WTC11 (cell line): ENCODE measurements around the gene HCRTR1.

Experiments
- CBFB ChIP-seq: sonication (generic); formaldehyde crosslinking; IDR thresholded peaks from 2 replicates; pipeline ENCODE4 v1.8.1; 2022; ENCODE audit warnings: mild to moderate bottlenecking, low read depth, missing genetic modification reagents
- CTCF ChIP-seq: fragments of 200-600 bp; IDR thresholded peaks from 2 replicates; pipeline ENCODE4 v1.8.0; 2022; ENCODE audit warnings: antibody characterized with exemption
- ETV6 ChIP-seq: sonication (generic); formaldehyde crosslinking; IDR thresholded peaks from 2 replicates; pipeline ENCODE4 v1.8.1; 2022; ENCODE audit warnings: mild to moderate bottlenecking, missing genetic modification reagents
- FOXJ3 ChIP-seq: sonication (generic); formaldehyde crosslinking; IDR thresholded peaks from 2 replicates; pipeline ENCODE4 v1.9.0; 2021; ENCODE audit warnings: missing genetic modification reagents, mild to moderate bottlenecking, borderline replicate concordance
- JUN ChIP-seq: sonication (generic); formaldehyde crosslinking; IDR thresholded peaks from 2 replicates; pipeline ENCODE4 v1.8.0; 2023; ENCODE audit warnings: mild to moderate bottlenecking, missing genetic modification reagents
- KAT7 ChIP-seq: sonication (generic); formaldehyde crosslinking; IDR thresholded peaks from 2 replicates; pipeline ENCODE4 v1.8.1; 2023; ENCODE audit warnings: missing genetic modification reagents, mild to moderate bottlenecking, borderline replicate concordance
- MAX ChIP-seq: sonication (generic); formaldehyde crosslinking; IDR thresholded peaks from 2 replicates; pipeline ENCODE4 v1.8.0; 2022; ENCODE audit warnings: mild to moderate bottlenecking, missing genetic modification reagents
- MYBL2 ChIP-seq: sonication (generic); formaldehyde crosslinking; IDR thresholded peaks from 2 replicates; pipeline ENCODE4 v1.8.1; 2023; ENCODE audit warnings: mild to moderate bottlenecking, moderate library complexity, missing genetic modification reagents
- TCF7 ChIP-seq: sonication (generic); formaldehyde crosslinking; IDR thresholded peaks from 2 replicates; pipeline ENCODE4 v1.8.0; 2022; ENCODE audit warnings: mild to moderate bottlenecking, low read depth, missing genetic modification reagents, moderate library complexity
- TEAD4 ChIP-seq: sonication (generic); formaldehyde crosslinking; IDR thresholded peaks from 2 replicates; pipeline ENCODE4 v1.8.0; 2022; ENCODE audit warnings: mild to moderate bottlenecking, missing genetic modification reagents
- ZNF532 ChIP-seq: fragments of 250-450 bp; sonication (Bioruptor Pico); IDR thresholded peaks from 2 replicates; pipeline ENCODE4 v1.9.0; 2021; ENCODE audit warnings: mild to moderate bottlenecking, borderline replicate concordance
- TF ChIP-seq, protein P1 (sequence below): sonication (generic); formaldehyde crosslinking; IDR thresholded peaks from 2 replicates; pipeline ENCODE4 v1.8.1; 2023; ENCODE audit warnings: mild to moderate bottlenecking, missing genetic modification reagents, moderate library complexity
- TF ChIP-seq, protein P2 (sequence below): sonication (generic); formaldehyde crosslinking; IDR thresholded peaks from 2 replicates; pipeline ENCODE4 v1.8.1; 2023; ENCODE audit warnings: mild to moderate bottlenecking, missing genetic modification reagents, moderate library complexity
- TF ChIP-seq, protein P3 (sequence below): sonication (generic); formaldehyde crosslinking; IDR thresholded peaks from 2 replicates; pipeline ENCODE4 v1.8.1; 2022; ENCODE audit warnings: low read depth, missing genetic modification reagents, borderline replicate concordance

- TF ChIP-seq CTCF (no peak), ETV6 (CRISPR knock-in tag) (no peak), ZNF532 (CRISPR knock-in tag) (no peak), MAX (CRISPR knock-in tag) (no peak), CBFB (CRISPR knock-in tag) (no peak), TEAD4 (CRISPR knock-in tag) (no peak), FOXJ3 (CRISPR knock-in tag) (no peak), TCF7 (CRISPR knock-in tag) (no peak), KAT7 (CRISPR knock-in tag) (no peak), JUN (no peak), MYBL2 (no peak)
- TF ChIP-seq, protein P1, sequence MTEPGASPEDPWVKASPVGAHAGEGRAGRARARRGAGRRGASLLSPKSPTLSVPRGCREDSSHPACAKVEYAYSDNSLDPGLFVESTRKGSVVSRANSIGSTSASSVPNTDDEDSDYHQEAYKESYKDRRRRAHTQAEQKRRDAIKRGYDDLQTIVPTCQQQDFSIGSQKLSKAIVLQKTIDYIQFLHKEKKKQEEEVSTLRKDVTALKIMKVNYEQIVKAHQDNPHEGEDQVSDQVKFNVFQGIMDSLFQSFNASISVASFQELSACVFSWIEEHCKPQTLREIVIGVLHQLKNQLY (CRISPR knock-in tag) = no peak
- TF ChIP-seq, protein P2, sequence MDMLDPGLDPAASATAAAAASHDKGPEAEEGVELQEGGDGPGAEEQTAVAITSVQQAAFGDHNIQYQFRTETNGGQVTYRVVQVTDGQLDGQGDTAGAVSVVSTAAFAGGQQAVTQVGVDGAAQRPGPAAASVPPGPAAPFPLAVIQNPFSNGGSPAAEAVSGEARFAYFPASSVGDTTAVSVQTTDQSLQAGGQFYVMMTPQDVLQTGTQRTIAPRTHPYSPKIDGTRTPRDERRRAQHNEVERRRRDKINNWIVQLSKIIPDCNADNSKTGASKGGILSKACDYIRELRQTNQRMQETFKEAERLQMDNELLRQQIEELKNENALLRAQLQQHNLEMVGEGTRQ (CRISPR knock-in tag) = no peak
- TF ChIP-seq, protein P3, sequence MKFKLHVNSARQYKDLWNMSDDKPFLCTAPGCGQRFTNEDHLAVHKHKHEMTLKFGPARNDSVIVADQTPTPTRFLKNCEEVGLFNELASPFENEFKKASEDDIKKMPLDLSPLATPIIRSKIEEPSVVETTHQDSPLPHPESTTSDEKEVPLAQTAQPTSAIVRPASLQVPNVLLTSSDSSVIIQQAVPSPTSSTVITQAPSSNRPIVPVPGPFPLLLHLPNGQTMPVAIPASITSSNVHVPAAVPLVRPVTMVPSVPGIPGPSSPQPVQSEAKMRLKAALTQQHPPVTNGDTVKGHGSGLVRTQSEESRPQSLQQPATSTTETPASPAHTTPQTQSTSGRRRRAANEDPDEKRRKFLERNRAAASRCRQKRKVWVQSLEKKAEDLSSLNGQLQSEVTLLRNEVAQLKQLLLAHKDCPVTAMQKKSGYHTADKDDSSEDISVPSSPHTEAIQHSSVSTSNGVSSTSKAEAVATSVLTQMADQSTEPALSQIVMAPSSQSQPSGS = no peak
These were observed 46.6 kb upstream of the HCRTR1 start for GRCh38 chr1:31570906-31571305.
